Upper lobe of right lung (tissue), 1 donor: ENCODE data around the gene SPRY4. TPM values are rescaled to one million over a fixed set of nuclear protein-coding genes. Genes with fewer than 3 reads are reported as not detected.

Source experiments
- ATAC-seq: fragments of 200-7000 bp; cut with Tn5 transposase; one replicate; pipeline ENCODE4 v1.9.1; 2020; ENCODE audit warnings: mild to moderate bottlenecking, moderate library complexity
- DNase-seq: peaks from one replicate; pipeline ENCODE4 v3.0.0-alpha.2; 2020
- H3K27ac ChIP-seq: fragments of 200-600 bp; one replicate; pipeline ENCODE4 v1.8.0; 2022
- H3K27me3 ChIP-seq: fragments of 200-600 bp; one replicate; pipeline ENCODE4 v1.8.0; 2022; ENCODE audit warnings: mild to moderate bottlenecking
- H3K36me3 ChIP-seq: fragments of 200-600 bp; one replicate; pipeline ENCODE4 v1.8.0; 2022
- H3K4me1 ChIP-seq: fragments of 200-600 bp; one replicate; pipeline ENCODE4 v1.8.0; 2022
- H3K4me3 ChIP-seq: fragments of 200-600 bp; one replicate; pipeline ENCODE4 v1.8.0; 2022; ENCODE audit warnings: mild to moderate bottlenecking
- H3K9me3 ChIP-seq: fragments of 200-600 bp; one replicate; pipeline ENCODE4 v1.8.0; 2022
- CTCF ChIP-seq: fragments of 200-600 bp; IDR thresholded peaks from one replicate; pipeline ENCODE4 v1.8.0; 2022; ENCODE audit warnings: antibody characterized with exemption
- intact Hi-C: fragments of 100-400 bp; cut with DNase I; formaldehyde crosslinking; loops from one replicate; pipeline ENCODE4 v1.11.0; 2022
- total RNA-seq: library from RNA; stranded (reverse); fragmentation: NEBNext Ultra II Directional; extraction: Animal tissue kit (Norgen Biotek cat#: 25700); gene quantifications from one replicate; pipeline ENCODE4 v1.2.1, GENCODE V29; 2021
- donor health status: DM: no; HTN: yes; CAD: no; lungs with severe emphysema.

The SPRY4 gene
- total RNA-seq, 1 donor from 2014 or later = 89.8 TPM

- H3K9me3 ChIP-seq = no peaks in the 10 kb centered on the region
- TF ChIP-seq CTCF = no peak
- DNase-seq = no peak
- peaks cover 19% of the 10 kb centered on the region for H3K4me1 ChIP-seq
- no peaks in the 10 kb centered on the region for H3K27me3 ChIP-seq
- H3K27ac ChIP-seq = peak overlapping the region; percentile 97
- H3K4me3 ChIP-seq = peak overlapping the region; percentile 60
- H3K36me3 ChIP-seq = no peaks in the 10 kb centered on the region
- peak; percentile 39 for ATAC-seq
- intact Hi-C loops = no loop called here
Measured at GRCh38 chr5:142357469-142358090, 32.8 kb upstream of the SPRY4 start.

GRCh38 chr5:142356716-142357468, 32.1 kb upstream of the SPRY4 start:
- no peaks in the 10 kb centered on the region for H3K9me3 ChIP-seq
- peak; percentile 95 for DNase-seq

GRCh38 chr5:142356349-142356715, 31.5 kb upstream of the SPRY4 start:
- intact Hi-C loops = no loop called here
- Histone ChIP-seq H3K36me3 (no peaks in the 10 kb centered on the region), H3K9me3 (no peaks in the 10 kb centered on the region), H3K4me3 (peak overlapping the region; percentile 60), H3K27ac (peak overlapping the region; percentile 97), H3K4me1 (peaks cover 15% of the 10 kb centered on the region), H3K27me3 (no peaks in the 10 kb centered on the region)
- ATAC-seq (no peak), DNase-seq (no peak)
- TF ChIP-seq CTCF = no peak

More at GRCh38 chr5:142356716-142357468, 32.1 kb upstream of the SPRY4 start:
- H3K4me3 ChIP-seq = peak overlapping the region; percentile 60
- no peaks in the 10 kb centered on the region for H3K27me3 ChIP-seq
- ATAC-seq = peak; percentile 92
- H3K4me1 ChIP-seq = peaks cover 15% of the 10 kb centered on the region
- no peak for TF ChIP-seq CTCF
- peak overlapping the region; percentile 97 for H3K27ac ChIP-seq
- intact Hi-C loops = no loop called here
- no peaks in the 10 kb centered on the region for H3K36me3 ChIP-seq

- no peaks in the 10 kb centered on the region for H3K9me3 ChIP-seq
- TF ChIP-seq CTCF = no peak
- no peaks in the 10 kb centered on the region for H3K27me3 ChIP-seq
- H3K4me3 ChIP-seq = no peak overlapping the region
- intact Hi-C loops = no loop called here
- no peak overlapping the region for H3K27ac ChIP-seq
- ATAC-seq (no peak), DNase-seq (no peak)
- H3K4me1 ChIP-seq = peaks cover 8% of the 10 kb centered on the region
- H3K36me3 ChIP-seq = no peaks in the 10 kb centered on the region
Measured at GRCh38 chr5:142353071-142353472, 28.3 kb upstream of the SPRY4 start.

GRCh38 chr5:142350021-142350420, 25.2 kb upstream of the SPRY4 start:
- Histone ChIP-seq H3K27me3 (no peaks in the 10 kb centered on the region), H3K27ac (no peak overlapping the region), H3K9me3 (peaks cover 6% of the 10 kb centered on the region), H3K4me3 (no peak overlapping the region), H3K36me3 (no peaks in the 10 kb centered on the region), H3K4me1 (no peaks in the 10 kb centered on the region)
- DNase-seq = no peak
- no peak for TF ChIP-seq CTCF
- ATAC-seq = no peak
- intact Hi-C loops = no loop called here
